ENCODE data around the gene ISL1.

DNA sequence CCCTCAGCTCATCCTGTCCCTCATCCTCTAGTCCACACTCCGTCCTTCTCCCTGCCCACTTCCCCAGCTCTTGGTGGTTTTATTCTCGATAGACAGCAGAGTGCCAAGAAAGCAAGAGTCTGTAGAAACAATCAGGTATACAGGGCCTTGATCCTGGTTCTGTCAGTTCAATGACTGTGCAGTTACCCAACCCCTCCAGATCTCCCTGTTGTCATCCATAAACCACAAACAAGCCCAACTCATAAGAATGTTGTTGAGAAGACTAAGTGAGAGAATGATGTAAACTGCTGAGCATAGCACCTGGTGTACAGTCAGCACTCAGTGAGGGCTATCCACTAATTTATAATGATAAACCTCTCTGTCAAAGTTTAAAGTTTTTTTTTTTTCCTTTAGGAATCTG lies 31.3 kb downstream of the ISL1 start:
- TF ChIP-seq, protein P1, sequence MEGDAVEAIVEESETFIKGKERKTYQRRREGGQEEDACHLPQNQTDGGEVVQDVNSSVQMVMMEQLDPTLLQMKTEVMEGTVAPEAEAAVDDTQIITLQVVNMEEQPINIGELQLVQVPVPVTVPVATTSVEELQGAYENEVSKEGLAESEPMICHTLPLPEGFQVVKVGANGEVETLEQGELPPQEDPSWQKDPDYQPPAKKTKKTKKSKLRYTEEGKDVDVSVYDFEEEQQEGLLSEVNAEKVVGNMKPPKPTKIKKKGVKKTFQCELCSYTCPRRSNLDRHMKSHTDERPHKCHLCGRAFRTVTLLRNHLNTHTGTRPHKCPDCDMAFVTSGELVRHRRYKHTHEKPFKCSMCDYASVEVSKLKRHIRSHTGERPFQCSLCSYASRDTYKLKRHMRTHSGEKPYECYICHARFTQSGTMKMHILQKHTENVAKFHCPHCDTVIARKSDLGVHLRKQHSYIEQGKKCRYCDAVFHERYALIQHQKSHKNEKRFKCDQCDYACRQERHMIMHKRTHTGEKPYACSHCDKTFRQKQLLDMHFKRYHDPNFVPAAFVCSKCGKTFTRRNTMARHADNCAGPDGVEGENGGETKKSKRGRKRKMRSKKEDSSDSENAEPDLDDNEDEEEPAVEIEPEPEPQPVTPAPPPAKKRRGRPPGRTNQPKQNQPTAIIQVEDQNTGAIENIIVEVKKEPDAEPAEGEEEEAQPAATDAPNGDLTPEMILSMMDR (IDR thresholded peaks at IDR 0.05): no peak
- no peak for TF ChIP-seq ZFX (IDR thresholded peaks at IDR 0.05; ENCODE audit: borderline replicate concordance)
